Heart left ventricle (tissue), 13 donors: ENCODE results near the gene MGST2.

Experiments used
- POLR2A ChIP-seq, 2 donors: fragments of 450-650 bp; IDR thresholded peaks; one replicate each; pipeline ENCODE4 v1.6.1; 2017; ENCODE audit warnings: antibody characterized with exemption in 2 of 2, mild to moderate bottlenecking in 2 of 2, moderate library complexity in 2 of 2
- TF ChIP-seq, protein P1 (sequence below), 12 donors: fragments of 200-600 bp; sonication (generic) in 4 of 12; IDR thresholded peaks; one replicate each; pipeline versions ENCODE4 v1.5.0 to v1.8.0; 2018 to 2022; ENCODE audit warnings: antibody characterized with exemption in 12 of 12, mild to moderate bottlenecking in 5 of 12
- donor health status: ischemic (EF 13 %, LVEDD 7.1; RV severe dilation, severe dysfunction).
- donor health status: DM: no; HTN: yes; CAD: no.
- donor health status: DM: no; HTN: no; CAD: no.
- donor health status: ischemic (EF 25% LVEDD 6.9; RV normal size, moderate dysfunction).
- donor health status: ischemic (EF 25% LVEDD 5.7; RV mildly dilated, moderate dysfunction).
- donor health status: ischemic (EF 35%, LVEDD 5.7; RV mildly dilated, moderate dysfunction).
- donor health status: nonischemic (EF 11% LVEDD 7.7; RV severe dilation, severe dysfunction).
- donor health status: DM: yes; HTN: yes; CAD: no.
- donor health status: PGD.
- donor health status: ischemic (EF 29% LVEDD 5.4; RV normal size, mild dysfunction).
- donor health status: nonischemic (EF 23%, LVEDD 6.1; RV moderate dilation, normal function).

DNA sequence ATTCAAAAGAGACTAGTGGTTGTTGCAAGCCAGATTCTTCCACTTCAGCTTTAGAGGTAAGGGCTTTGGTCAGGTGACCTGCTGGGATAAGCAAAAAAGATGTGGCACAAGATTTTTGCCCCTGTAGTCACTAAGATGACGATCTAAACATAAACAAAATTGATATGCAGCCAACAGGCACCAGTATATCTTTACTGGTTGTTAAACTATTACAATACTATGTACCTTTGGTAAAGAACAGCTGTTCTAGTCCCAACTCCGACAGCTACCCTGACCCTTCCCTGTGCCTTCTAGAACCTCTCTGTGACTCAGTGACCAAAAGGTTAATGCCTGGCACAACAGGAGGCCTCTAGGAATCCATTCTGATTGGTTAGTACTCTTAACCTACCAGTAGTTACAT lies 59.6 kb downstream of the MGST2 start:
- TF ChIP-seq, protein P1, sequence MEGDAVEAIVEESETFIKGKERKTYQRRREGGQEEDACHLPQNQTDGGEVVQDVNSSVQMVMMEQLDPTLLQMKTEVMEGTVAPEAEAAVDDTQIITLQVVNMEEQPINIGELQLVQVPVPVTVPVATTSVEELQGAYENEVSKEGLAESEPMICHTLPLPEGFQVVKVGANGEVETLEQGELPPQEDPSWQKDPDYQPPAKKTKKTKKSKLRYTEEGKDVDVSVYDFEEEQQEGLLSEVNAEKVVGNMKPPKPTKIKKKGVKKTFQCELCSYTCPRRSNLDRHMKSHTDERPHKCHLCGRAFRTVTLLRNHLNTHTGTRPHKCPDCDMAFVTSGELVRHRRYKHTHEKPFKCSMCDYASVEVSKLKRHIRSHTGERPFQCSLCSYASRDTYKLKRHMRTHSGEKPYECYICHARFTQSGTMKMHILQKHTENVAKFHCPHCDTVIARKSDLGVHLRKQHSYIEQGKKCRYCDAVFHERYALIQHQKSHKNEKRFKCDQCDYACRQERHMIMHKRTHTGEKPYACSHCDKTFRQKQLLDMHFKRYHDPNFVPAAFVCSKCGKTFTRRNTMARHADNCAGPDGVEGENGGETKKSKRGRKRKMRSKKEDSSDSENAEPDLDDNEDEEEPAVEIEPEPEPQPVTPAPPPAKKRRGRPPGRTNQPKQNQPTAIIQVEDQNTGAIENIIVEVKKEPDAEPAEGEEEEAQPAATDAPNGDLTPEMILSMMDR (IDR thresholded peaks at IDR 0.05), result no peak
- TF ChIP-seq POLR2A (IDR thresholded peaks at IDR 0.05), result no peak
